ENCODE results near the gene CDKN1A.
"Not testable (repeated sequence)": the region's sequence is repeated elsewhere in the genome, so short reads cannot be mapped to it uniquely, and the experiment has no call there.

CDKN1A gene

DNA sequence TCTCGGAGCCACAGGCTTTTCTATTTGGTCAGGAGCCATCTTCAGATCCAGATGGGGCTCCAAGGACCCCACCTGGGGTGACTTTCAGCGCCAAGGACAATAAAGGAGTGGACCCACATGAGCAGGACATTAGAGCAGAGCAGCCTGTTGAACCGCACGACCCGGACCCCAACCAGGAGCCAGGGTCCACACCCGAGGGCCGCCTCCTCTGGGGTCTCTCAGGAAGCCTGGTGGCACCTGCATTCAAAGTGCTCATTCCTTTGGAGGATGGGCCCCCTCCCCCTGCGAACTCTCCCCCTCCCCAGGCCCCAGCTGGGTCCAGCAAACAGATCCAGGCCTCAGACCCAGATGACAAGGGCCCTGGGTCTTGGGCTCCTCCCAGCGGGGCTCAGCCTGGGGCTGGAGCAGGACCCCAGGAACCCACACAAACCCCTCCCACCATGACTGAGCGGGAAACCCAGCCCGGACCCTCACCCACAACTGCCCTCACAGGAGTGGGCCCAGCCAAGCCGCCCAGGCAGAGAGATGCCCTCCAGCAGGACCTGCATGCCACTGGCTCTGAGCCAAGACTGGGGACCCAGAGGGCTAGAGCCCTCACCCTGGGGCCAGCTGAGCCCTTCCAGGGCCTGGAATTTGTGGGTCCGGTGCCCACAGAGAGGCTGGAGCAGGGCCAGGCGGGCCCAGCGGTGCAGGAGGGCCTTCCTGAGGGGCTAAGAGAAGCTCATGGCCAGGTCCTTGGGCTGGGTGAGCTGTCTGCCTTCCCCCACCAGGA lies 43.0 kb downstream of the CDKN1A start:
- DNase-seq (ENCODE audit: low spot score), result no peak

- no peak for DNase-seq (ENCODE audit: low spot score)
These were observed 43.9 kb downstream of the CDKN1A start for GRCh38 chr6:36722365-36722764.

DNA sequence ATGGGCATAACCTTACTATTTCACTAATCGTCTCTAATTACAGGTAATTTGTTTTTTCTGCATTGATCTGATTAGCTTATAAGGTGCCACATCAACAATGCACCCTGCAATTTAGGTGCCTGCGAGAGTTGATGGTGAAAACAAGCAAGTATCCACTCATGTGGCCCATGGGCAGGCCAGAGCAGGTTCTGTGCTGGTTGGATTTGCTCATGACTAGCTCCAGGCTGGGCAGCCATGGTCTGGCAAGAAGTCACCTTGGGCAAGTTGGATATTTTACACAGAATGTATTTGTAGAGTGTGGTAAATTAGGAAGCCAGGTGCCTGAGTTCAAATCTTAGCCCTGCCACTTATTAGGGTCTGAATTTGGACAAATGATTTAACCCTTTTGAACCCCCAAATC lies 44.4 kb downstream of the CDKN1A start:
- DNase-seq (ENCODE audit: low spot score), result no peak

DNA sequence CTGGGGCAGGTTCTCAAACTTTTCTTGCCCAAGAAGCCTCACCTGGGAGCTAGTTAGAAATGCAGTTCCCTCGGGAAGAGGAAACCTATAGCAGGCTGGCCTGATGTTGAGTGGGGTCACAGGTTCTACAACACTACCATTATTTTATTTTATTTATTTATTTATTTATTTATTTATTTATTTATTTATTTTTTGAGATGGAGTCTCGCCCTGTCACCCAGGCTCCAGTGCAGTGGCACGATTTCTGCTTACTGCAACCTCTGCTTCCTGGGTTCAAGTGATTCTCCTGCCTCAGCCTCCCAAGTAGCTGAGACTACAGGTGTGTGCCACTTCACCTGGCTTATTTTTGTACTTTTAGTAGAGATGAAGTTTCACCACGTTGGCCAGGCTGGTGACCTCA lies 45.5 kb downstream of the CDKN1A start:
- DNase-seq (ENCODE audit: low spot score), result not testable (repeated sequence)

DNA sequence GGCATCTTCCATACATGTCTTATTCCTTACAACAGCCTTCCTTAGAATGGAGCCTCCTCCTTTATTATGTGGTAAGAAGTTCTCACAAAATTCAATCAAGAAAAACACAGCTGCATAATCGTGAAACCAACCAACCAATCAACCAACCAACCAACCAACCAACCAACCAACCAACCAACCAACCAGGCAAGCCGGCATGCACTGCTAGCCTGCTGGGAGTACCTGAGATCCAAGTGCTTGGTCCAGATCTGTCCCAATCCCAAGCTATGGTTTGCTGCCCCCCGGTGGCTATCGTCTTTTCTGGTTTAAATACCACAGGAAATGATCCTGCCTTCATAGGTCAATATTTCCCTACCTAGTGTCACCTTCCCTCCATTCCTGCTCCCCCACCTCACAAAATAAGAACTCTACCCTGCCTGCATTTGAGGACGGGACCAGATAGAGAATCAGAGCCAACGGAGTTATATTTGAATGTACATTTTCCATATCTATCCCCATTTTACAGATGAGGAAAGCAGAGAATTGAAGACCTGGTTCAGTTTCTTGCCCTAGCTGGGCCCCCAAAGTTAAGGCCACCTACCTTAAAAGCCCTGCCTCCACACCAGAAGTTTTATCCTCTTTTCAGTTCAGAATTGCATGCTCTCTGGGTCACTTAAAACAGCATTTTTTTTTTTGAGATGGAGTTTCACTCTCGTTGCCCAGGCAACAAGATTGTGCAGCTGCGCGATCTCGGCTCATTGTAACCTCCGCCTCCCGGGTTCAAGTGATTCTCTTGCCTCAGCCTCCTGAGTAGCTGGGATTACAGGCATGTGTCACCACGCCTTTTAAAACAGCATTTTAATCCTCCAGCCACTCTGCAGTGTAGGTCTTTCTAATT lies 46.2 kb downstream of the CDKN1A start:
- peak; percentile 43 for DNase-seq (ENCODE audit: low spot score)

DNA sequence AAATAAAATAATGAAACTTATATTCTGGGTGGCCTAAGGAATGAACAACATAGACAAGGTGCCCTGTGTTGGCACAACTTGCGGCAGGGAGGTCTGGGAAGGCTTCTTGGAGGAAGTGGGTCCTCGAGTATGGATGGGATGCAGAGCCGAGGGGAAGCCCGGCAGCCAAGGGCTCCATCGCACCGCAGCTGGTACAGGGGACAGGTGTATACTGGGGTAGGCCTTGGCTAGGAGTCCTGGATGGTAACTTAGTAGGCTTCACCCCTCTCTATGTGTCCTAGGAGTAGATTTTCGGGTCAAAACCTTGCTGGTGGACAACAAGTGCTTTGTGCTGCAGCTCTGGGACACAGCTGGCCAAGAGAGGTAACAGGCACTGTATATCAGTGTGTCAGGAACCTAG lies 47.1 kb downstream of the CDKN1A start:
- no peak for DNase-seq (ENCODE audit: low spot score)

DNA sequence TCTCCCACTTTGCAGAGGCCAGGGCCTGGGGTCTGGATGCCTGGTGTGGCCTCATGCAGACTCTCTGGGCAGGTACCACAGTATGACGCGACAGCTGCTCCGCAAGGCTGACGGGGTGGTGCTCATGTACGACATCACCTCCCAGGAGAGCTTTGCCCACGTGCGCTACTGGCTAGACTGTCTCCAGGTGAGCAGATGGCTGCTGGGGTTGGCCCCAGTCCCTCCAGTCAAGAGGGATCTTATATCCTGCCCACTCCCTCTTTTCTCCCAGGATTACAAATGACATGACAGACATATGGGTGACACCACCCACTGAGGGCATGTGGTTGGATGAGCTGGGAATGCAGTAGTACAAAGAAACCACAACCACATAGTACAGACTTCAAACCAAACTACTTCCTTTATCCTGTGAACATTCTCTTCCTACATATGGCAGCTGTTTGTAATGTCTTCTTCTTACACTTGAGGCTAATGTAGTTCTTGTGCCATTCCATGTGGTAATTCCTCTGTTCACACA lies 49.0 kb downstream of the CDKN1A start:
- DNase-seq (ENCODE audit: low spot score), result peak; percentile 2

DNA sequence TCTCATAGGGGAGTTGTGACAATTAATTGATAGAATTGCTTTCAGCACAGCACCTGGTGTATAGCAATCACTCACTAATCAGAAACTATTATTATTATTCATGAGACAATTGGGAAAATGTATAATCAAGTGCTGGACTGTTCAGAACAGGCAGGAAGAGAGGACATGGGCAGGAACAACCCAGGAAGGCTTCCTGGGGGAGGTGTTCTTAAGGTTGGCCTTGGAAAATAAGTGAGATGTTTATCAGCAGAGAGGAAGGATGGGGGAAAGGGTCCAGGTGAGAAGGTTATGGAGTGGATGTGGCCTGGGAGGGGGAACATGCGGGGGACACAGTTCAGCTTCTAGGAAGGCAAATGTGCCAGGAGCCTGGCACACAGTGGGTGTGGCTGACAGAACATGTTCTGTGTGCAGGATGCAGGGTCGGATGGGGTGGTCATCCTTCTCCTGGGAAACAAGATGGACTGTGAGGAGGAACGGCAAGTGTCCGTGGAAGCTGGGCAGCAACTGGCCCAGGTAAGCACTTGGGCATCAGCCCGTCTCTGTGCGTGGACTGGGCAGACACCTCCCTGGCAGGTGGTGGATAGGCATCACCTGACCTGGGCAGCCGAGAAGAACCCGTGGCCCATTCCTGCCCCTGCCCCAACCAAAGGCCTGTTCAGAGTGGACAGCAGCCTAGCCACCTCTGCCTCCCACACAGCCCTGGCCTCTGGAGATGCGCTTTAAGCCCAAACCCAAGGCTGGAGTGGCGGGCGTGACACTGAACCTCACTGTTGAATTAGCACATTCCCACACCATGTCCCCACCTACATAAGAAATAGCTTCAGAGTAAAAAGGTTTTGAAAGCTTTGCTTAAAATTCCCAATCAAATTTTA lies 50.0 kb downstream of the CDKN1A start:
- no peak for DNase-seq (ENCODE audit: low spot score)

- no peak for DNase-seq (ENCODE audit: low spot score)
These were observed 50.6 kb downstream of the CDKN1A start for GRCh38 chr6:36729161-36729524.

DNA sequence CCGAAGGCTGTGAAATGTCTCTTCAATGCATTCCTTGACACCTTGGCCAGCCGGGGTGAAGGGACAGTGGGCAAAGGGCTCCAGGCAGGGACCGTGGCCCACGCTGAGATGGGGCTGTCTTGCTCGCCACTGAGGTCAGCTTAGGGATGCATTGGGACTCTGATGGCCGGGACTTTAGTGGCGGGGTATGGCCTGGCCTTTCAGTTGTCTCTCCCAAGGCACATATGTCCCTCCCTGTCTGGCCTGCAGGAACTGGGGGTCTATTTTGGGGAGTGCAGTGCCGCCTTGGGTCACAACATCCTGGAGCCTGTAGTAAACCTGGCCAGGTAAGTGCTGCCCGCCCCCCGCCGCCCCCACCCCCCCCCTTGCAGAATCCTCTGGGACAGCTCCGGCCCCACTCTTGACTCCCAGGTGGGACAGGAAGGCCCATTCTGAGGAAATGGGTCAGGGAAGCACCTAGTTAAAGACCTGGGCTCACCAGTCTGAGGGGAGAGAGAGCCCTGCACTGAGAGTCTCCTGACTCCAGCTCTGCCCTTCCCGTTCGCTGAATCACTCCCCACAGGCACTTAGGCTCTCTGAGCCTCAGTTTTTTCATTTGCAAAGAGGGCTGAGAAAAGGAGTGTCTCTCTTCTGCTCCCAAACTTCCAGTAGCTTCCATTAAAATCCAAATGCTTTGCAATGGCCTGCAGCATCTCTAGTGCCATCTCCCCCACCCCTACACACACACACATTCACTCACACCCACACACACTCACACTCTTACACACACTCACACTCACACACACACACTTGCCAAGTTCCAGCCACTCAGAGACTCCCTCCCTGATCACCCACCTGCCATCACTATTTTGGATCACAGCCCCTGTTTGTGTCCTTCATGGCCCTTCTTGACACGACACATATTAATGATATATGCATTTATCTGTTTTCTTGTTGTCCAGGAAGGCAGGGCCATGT lies 52.2 kb downstream of the CDKN1A start:
- no peak for DNase-seq (ENCODE audit: low spot score)

- DNase-seq (ENCODE audit: low spot score), result no peak
These were observed 53.3 kb downstream of the CDKN1A start for GRCh38 chr6:36731622-36732310.

- no peak for DNase-seq (ENCODE audit: low spot score)
These were observed 54.8 kb downstream of the CDKN1A start for GRCh38 chr6:36733300-36733699.

GRCh38 chr6:36734486-36735060 lies 56.1 kb downstream of the CDKN1A start:
- no peak for DNase-seq (ENCODE audit: low spot score)

GRCh38 chr6:36735110-36736071 lies 56.9 kb downstream of the CDKN1A start:
- peak; percentile 40 for DNase-seq (ENCODE audit: low spot score)
